HepG2 (cell line): Measurements from ENCODE around the gene DYNC1I2.

Experiments
- ATF3 ChIP-seq: sonication (generic); formaldehyde crosslinking; IDR thresholded peaks from 2 replicates; pipeline ENCODE4 v1.4.0; 2020; ENCODE audit warnings: missing genetic modification reagents
- CTCF ChIP-seq: sonication (generic); formaldehyde crosslinking; IDR thresholded peaks from 2 replicates; pipeline ENCODE4 v1.5.0; 2020; ENCODE audit warnings: mild to moderate bottlenecking, missing genetic modification reagents, moderate library complexity
- DNMT1 ChIP-seq: sonication (generic); formaldehyde crosslinking; IDR thresholded peaks from 2 replicates; pipeline ENCODE4 v1.5.1; 2020; ENCODE audit warnings: mild to moderate bottlenecking, missing genetic modification reagents
- FOSL1 ChIP-seq: sonication (generic); formaldehyde crosslinking; IDR thresholded peaks from 2 replicates; pipeline ENCODE4 v1.9.0; 2021; ENCODE audit warnings: missing genetic modification reagents, borderline replicate concordance
- GTF2F1 ChIP-seq: fragments of 150-350 bp; IDR thresholded peaks from 2 replicates; pipeline ENCODE4 v1.6.1; 2014; ENCODE audit warnings: low read length
- KIAA2018 ChIP-seq: sonication (generic); formaldehyde crosslinking; IDR thresholded peaks from 2 replicates; pipeline ENCODE4 v1.5.0; 2020; ENCODE audit warnings: mild to moderate bottlenecking, missing genetic modification reagents, borderline replicate concordance
- PREB ChIP-seq: sonication (generic); formaldehyde crosslinking; IDR thresholded peaks from 2 replicates; pipeline ENCODE4 v1.4.0; 2020; ENCODE audit warnings: missing genetic modification reagents
- RELA ChIP-seq: sonication (generic); formaldehyde crosslinking; IDR thresholded peaks from 2 replicates; pipeline ENCODE4 v1.4.0; 2020; ENCODE audit warnings: missing genetic modification reagents
- RNF219 ChIP-seq: sonication (generic); formaldehyde crosslinking; IDR thresholded peaks from 2 replicates; pipeline ENCODE4 v1.5.0; 2020; ENCODE audit warnings: mild to moderate bottlenecking, missing genetic modification reagents
- SIN3A ChIP-seq: IDR thresholded peaks from 2 replicates; pipeline ENCODE4 v1.6.1; 2011; ENCODE audit warnings: low read depth, mild to moderate bottlenecking, control low read depth, low read length, borderline replicate concordance
- ZNF232 ChIP-seq: sonication (generic); formaldehyde crosslinking; IDR thresholded peaks from 2 replicates; pipeline ENCODE4 v1.4.0; 2020; ENCODE audit warnings: missing genetic modification reagents, borderline replicate concordance
- ZNF570 ChIP-seq: sonication (generic); formaldehyde crosslinking; IDR thresholded peaks from 2 replicates; pipeline ENCODE4 v1.4.0; 2020; ENCODE audit warnings: mild to moderate bottlenecking, missing genetic modification reagents, borderline replicate concordance
- ZNF580 ChIP-seq: IDR thresholded peaks from 2 replicates; pipeline ENCODE4 v1.6.1; 2016; ENCODE audit warnings: low read depth, borderline replicate concordance
- ZNF773 ChIP-seq: sonication (generic); formaldehyde crosslinking; IDR thresholded peaks from 2 replicates; pipeline ENCODE4 v1.4.0; 2020; ENCODE audit warnings: missing genetic modification reagents, borderline replicate concordance

GRCh38 chr2:171712051-171712450 is 24.8 kb downstream of the DYNC1I2 start:
- TF ChIP-seq DNMT1 (CRISPR knock-in tag) (no peak), KIAA2018 (no peak), PREB (no peak), SIN3A (no peak), ZNF773 (CRISPR knock-in tag) (no peak), ZNF570 (CRISPR knock-in tag) (no peak), ZNF580 (CRISPR knock-in tag) (no peak), FOSL1 (CRISPR knock-in tag) (no peak), CTCF (no peak), RNF219 (CRISPR knock-in tag) (no peak), ATF3 (CRISPR knock-in tag) (no peak), RELA (CRISPR knock-in tag) (no peak), ZNF232 (CRISPR knock-in tag) (no peak), GTF2F1 (no peak)
